ENCODE data around the gene DYRK1A.

The DYRK1A gene

DNA sequence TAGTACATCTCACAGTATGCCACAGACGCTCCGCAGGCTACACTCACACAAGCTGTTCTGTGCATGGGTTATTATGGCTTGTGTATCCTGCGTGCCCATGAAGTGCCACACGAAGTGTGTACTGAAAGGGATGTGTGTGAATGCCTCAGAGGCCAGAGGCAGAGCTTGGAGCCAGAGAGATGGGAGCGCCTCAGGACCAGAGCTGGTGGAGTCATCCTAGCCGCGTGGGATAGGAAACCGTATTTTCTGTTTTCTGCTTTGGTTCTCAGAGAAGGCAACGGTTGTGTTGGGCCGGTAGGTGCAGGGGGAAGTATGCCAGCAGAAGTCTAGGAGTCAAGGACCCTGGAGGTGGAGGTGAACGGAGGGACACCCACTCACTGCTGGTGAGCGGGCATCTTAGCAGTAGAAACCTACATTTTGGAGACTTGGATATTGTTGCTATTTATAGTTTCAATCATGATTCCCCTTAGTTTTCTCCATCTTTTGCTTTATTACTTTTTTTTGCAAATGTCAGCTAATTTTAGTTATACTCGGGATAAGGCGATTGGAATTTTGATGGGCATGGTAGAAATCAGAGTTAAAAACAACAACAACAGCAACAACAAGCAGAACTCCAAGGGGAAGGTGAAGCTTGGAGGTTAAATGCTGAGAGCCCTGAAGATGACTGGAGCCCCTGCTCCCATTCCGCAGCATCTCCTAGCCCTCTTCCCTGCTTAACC is 188.2 kb downstream of the DYRK1A start:
- Histone ChIP-seq H3K4me2 (ENCODE audit: low read length) (no peak overlapping the region), H3K4me1 (no peaks in the 10 kb centered on the region), H3K4me3 (ENCODE audit: low read depth, low read length) (no peak overlapping the region), H3K9me3 (ENCODE audit: control insufficient read depth, low read length) (no peaks in the 10 kb centered on the region), H3K27me3 (ENCODE audit: control insufficient read depth, insufficient read depth, low read length) (no peaks in the 10 kb centered on the region), H3K36me3 (ENCODE audit: control insufficient read depth, insufficient read depth, low read length) (no peaks in the 10 kb centered on the region), H3K9ac (no peak overlapping the region), H3K79me2 (no peaks in the 10 kb centered on the region), H3K27ac (no peak overlapping the region), H2AFZ (no peak overlapping the region)
- TF ChIP-seq CTCF (IDR thresholded peaks at IDR 0.05), result no peak

- Histone ChIP-seq H3K27ac (no peak overlapping the region), H3K36me3 (ENCODE audit: control insufficient read depth, insufficient read depth, low read length) (no peaks in the 10 kb centered on the region), H3K4me3 (ENCODE audit: low read depth, low read length) (no peak overlapping the region), H2AFZ (no peak overlapping the region), H3K9me3 (ENCODE audit: control insufficient read depth, low read length) (no peaks in the 10 kb centered on the region), H3K27me3 (ENCODE audit: control insufficient read depth, insufficient read depth, low read length) (no peaks in the 10 kb centered on the region), H3K4me2 (ENCODE audit: low read length) (no peak overlapping the region), H3K9ac (no peak overlapping the region), H3K4me1 (no peaks in the 10 kb centered on the region), H3K79me2 (no peaks in the 10 kb centered on the region)
- TF ChIP-seq CTCF (IDR thresholded peaks at IDR 0.05), result no peak
Observed at GRCh38 chr21:37555672-37556261, 189.2 kb downstream of the DYRK1A start.

DNA sequence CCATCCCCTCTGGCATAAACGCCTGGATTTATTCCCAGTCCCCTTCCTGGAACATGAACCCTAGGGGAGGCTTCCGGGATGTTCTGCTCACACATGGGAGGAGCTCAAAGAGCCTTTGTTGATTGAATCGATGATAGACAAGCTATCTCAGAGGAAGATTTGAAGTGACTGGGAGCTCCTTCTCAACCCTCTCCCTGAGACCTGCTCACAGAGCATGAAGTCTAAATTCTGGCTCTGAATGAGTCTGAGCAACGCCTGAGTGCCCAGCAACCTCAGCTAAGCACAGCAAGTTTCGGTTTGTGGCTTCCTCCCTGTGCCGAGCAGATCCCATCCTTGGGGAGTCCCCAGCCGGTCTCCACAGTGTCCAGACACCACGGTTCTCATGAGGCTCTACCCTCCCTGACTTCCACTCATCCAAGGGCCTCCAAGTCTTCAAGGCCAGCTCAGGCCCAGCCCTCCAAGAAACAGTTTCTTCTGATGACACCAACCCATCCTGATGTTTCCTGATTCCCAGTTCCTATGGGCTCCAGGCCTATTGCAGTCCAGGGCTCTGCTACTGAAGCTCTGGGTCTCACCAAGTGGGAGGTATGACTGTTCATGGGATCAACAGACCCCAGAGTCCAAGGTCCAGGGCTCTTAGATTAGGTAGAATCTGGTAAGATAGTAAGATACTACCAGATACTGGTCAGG is 190.8 kb downstream of the DYRK1A start:
- H3K4me3 ChIP-seq (ENCODE audit: low read depth, low read length), result no peak overlapping the region
- no peak overlapping the region for H3K9ac ChIP-seq
- H3K4me2 ChIP-seq (ENCODE audit: low read length), result no peak overlapping the region
- no peaks in the 10 kb centered on the region for H3K36me3 ChIP-seq (ENCODE audit: control insufficient read depth, insufficient read depth, low read length)
- H3K27ac ChIP-seq, result no peak overlapping the region
- H3K79me2 ChIP-seq, result no peaks in the 10 kb centered on the region
- no peak overlapping the region for H2AFZ ChIP-seq
- no peaks in the 10 kb centered on the region for H3K9me3 ChIP-seq (ENCODE audit: control insufficient read depth, low read length)
- no peak for TF ChIP-seq CTCF (IDR thresholded peaks at IDR 0.05)
- H3K4me1 ChIP-seq, result no peaks in the 10 kb centered on the region
- H3K27me3 ChIP-seq (ENCODE audit: control insufficient read depth, insufficient read depth, low read length), result no peaks in the 10 kb centered on the region

DNA sequence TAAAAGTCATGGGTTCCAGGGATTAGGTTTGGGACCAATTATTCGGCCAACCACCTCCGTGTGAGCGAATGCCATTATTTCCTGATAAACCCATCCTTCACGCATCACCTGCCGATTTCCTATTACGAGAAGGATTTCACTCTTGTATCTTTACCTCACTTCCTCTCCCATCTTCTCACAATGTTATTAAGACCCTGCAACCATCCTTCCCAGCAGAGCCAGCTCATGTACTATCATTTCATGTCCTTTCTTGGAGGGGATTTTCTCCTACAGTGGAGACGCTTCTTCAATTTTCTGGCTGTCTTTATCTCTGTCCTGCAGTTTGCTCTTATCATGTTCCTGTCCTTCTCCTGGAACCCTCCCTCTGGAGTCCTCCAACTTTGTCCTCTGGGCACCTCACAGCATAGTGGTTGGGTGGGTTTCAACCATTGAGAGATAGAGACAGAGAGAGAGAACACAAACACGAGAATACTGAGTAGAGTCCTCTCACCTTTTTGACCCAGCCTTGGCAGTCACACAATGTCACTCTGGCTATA is 192.2 kb downstream of the DYRK1A start:
- TF ChIP-seq CTCF (IDR thresholded peaks at IDR 0.05), result no peak
- Histone ChIP-seq H3K9me3 (ENCODE audit: control insufficient read depth, low read length) (no peaks in the 10 kb centered on the region), H3K4me2 (ENCODE audit: low read length) (no peak overlapping the region), H3K27me3 (ENCODE audit: control insufficient read depth, insufficient read depth, low read length) (no peaks in the 10 kb centered on the region), H3K27ac (no peak overlapping the region), H3K4me3 (ENCODE audit: low read depth, low read length) (no peak overlapping the region), H3K79me2 (no peaks in the 10 kb centered on the region), H3K4me1 (no peaks in the 10 kb centered on the region), H2AFZ (no peak overlapping the region), H3K36me3 (ENCODE audit: control insufficient read depth, insufficient read depth, low read length) (no peaks in the 10 kb centered on the region), H3K9ac (no peak overlapping the region)

Measured in parathyroid adenoma (tissue), 2 donors.